CD1c-positive myeloid dendritic cell (primary cell): ENCODE measurements around the gene PSME3.

Source experiments
- DNase-seq: peaks from one replicate; pipeline ENCODE4 v3.0.0-alpha.2; 2016; ENCODE audit errors: extremely low spot score

PSME3 gene

GRCh38 chr17:42832934-42833766 lies at the start of gene PSME3:
PSME3 (plus strand) TSS chr17:42833397; CDS start chr17:42833632, 235 bp downstream.
- DNase-seq: peak; percentile 95

GRCh38 chr17:42783791-42784138 lies 49.4 kb upstream of the PSME3 start:
- DNase-seq: no peak

GRCh38 chr17:42784409-42784808 lies 48.8 kb upstream of the PSME3 start:
- peak; percentile 57 for DNase-seq

- DNase-seq: peak; percentile 63
Measured at GRCh38 chr17:42784811-42785592, 48.2 kb upstream of the PSME3 start.

- DNase-seq: no peak
Measured at GRCh38 chr17:42787266-42787665, 45.9 kb upstream of the PSME3 start.

GRCh38 chr17:42791948-42792347 lies 41.2 kb upstream of the PSME3 start:
- no peak for DNase-seq

- no peak for DNase-seq
Measured at GRCh38 chr17:42792545-42792944, 40.7 kb upstream of the PSME3 start.

- no peak for DNase-seq
Measured at GRCh38 chr17:42795061-42795460, 38.1 kb upstream of the PSME3 start.

- no peak for DNase-seq
Measured at GRCh38 chr17:42795465-42795864, 37.7 kb upstream of the PSME3 start.

- DNase-seq: no peak
Measured at GRCh38 chr17:42796066-42796758, 37.0 kb upstream of the PSME3 start.

GRCh38 chr17:42797067-42798007 lies 35.9 kb upstream of the PSME3 start:
- DNase-seq: no peak

GRCh38 chr17:42798011-42798382 lies 35.2 kb upstream of the PSME3 start:
- no peak for DNase-seq

- DNase-seq: peak; percentile 79
Measured at GRCh38 chr17:42798383-42799380, 34.5 kb upstream of the PSME3 start, which contains the start of the genes CNTD1 and COA3. CNTD1 (plus strand) TSS chr17:42798861; CDS start chr17:42799068, 207 bp downstream. COA3 (minus strand) TSS chr17:42798704; CDS start chr17:42798681, 23 bp downstream.

GRCh38 chr17:42803074-42803883 lies 29.9 kb upstream of the PSME3 start:
- no peak for DNase-seq

- no peak for DNase-seq
Measured at GRCh38 chr17:42804918-42805367, 28.3 kb upstream of the PSME3 start.

GRCh38 chr17:42806249-42806648 lies 26.9 kb upstream of the PSME3 start:
- DNase-seq: no peak

- DNase-seq: no peak
Measured at GRCh38 chr17:42809250-42809649, 23.9 kb upstream of the PSME3 start.

GRCh38 chr17:42814633-42815399 lies 18.4 kb upstream of the PSME3 start:
- DNase-seq: no peak
